B cell (primary cell): ENCODE results near the gene CYS1.

Experiments
- EZH2 ChIP-seq: IDR thresholded peaks from 2 replicates; pipeline ENCODE4 v1.6.1; 2012; ENCODE audit warnings: borderline replicate concordance, low read depth, mild to moderate bottlenecking, moderate library complexity, low read length; ENCODE audit not compliant: insufficient read depth, poor library complexity, severe bottlenecking
- TF ChIP-seq, protein P1 (sequence below): fragments of 200-600 bp; IDR thresholded peaks from one replicate; pipeline ENCODE4 v1.8.0; 2022; ENCODE audit warnings: antibody characterized with exemption, mild to moderate bottlenecking

DNA sequence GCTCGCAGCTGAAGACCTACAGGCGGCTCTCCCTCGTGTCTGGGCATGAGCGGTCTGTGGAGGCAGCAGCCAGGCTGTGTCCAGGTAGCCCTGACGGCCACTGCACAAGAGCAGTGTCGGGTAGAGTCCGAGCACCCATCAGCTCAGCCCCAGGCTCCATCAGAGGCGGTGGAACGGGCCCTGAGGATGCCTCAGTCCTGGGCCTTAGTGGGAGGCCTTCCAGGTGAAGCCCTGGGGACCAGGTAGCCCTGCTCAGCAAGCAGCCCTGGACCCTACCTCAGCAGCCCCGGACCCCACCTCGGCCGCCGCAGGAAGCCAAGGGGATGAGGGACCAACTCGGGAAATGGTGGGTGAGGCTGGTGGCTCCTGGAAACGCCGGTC lies 58.2 kb downstream of the CYS1 start:
- TF ChIP-seq, protein P1, sequence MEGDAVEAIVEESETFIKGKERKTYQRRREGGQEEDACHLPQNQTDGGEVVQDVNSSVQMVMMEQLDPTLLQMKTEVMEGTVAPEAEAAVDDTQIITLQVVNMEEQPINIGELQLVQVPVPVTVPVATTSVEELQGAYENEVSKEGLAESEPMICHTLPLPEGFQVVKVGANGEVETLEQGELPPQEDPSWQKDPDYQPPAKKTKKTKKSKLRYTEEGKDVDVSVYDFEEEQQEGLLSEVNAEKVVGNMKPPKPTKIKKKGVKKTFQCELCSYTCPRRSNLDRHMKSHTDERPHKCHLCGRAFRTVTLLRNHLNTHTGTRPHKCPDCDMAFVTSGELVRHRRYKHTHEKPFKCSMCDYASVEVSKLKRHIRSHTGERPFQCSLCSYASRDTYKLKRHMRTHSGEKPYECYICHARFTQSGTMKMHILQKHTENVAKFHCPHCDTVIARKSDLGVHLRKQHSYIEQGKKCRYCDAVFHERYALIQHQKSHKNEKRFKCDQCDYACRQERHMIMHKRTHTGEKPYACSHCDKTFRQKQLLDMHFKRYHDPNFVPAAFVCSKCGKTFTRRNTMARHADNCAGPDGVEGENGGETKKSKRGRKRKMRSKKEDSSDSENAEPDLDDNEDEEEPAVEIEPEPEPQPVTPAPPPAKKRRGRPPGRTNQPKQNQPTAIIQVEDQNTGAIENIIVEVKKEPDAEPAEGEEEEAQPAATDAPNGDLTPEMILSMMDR = no peak
- no peak for TF ChIP-seq EZH2
